ENCODE results near the gene TECPR1.

The TECPR1 gene, protein sequence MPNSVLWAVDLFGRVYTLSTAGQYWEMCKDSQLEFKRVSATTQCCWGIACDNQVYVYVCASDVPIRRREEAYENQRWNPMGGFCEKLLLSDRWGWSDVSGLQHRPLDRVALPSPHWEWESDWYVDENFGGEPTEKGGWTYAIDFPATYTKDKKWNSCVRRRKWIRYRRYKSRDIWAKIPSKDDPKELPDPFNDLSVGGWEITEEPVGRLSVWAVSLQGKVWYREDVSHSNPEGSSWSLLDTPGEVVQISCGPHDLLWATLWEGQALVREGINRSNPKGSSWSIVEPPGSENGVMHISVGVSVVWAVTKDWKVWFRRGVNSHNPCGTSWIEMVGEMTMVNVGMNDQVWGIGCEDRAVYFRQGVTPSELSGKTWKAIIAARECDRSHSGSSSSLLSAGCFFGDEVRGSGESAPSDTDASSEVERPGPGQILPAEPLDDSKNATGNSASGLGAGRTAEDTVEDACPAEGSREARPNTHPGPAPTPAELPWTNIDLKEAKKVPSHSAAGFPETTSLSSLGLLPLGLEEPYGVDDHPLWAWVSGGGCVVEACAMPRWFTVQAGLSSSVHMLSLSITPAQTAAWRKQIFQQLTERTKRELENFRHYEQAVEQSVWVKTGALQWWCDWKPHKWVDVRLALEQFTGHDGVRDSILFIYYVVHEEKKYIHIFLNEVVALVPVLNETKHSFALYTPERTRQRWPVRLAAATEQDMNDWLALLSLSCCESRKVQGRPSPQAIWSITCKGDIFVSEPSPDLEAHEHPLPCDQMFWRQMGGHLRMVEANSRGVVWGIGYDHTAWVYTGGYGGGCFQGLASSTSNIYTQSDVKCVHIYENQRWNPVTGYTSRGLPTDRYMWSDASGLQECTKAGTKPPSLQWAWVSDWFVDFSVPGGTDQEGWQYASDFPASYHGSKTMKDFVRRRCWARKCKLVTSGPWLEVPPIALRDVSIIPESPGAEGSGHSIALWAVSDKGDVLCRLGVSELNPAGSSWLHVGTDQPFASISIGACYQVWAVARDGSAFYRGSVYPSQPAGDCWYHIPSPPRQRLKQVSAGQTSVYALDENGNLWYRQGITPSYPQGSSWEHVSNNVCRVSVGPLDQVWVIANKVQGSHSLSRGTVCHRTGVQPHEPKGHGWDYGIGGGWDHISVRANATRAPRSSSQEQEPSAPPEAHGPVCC

GRCh38 chr7:98251601-98252424, at the start of gene TECPR1:
TSS of gene TECPR1 (minus strand) at chr7:98252232. CDS start at chr7:98246146, 6,086 bp downstream.
- DNase-seq (ENCODE audit: low read depth) = peak; percentile 96
- TF ChIP-seq, protein P1, sequence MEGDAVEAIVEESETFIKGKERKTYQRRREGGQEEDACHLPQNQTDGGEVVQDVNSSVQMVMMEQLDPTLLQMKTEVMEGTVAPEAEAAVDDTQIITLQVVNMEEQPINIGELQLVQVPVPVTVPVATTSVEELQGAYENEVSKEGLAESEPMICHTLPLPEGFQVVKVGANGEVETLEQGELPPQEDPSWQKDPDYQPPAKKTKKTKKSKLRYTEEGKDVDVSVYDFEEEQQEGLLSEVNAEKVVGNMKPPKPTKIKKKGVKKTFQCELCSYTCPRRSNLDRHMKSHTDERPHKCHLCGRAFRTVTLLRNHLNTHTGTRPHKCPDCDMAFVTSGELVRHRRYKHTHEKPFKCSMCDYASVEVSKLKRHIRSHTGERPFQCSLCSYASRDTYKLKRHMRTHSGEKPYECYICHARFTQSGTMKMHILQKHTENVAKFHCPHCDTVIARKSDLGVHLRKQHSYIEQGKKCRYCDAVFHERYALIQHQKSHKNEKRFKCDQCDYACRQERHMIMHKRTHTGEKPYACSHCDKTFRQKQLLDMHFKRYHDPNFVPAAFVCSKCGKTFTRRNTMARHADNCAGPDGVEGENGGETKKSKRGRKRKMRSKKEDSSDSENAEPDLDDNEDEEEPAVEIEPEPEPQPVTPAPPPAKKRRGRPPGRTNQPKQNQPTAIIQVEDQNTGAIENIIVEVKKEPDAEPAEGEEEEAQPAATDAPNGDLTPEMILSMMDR (IDR thresholded peaks at IDR 0.05; ENCODE audit: insufficient read depth, low read depth, low read length, missing control alignments) = no peak
- peak within 1 kb of the TSS; percentile 84 for H3K4me3 ChIP-seq (ENCODE audit: low read depth, low read length)

- TF ChIP-seq, protein P1 (IDR thresholded peaks at IDR 0.05; ENCODE audit: insufficient read depth, low read depth, low read length, missing control alignments) = no peak
- H3K4me3 ChIP-seq (ENCODE audit: low read depth, low read length) = no peak overlapping the region
- no peak for DNase-seq (ENCODE audit: low read depth)
These were observed 48.8 kb upstream of the TECPR1 start for GRCh38 chr7:98300595-98301372.

- no peak for DNase-seq (ENCODE audit: low read depth)
- TF ChIP-seq, protein P1 (IDR thresholded peaks at IDR 0.05; ENCODE audit: insufficient read depth, low read depth, low read length, missing control alignments) = no peak
- no peak overlapping the region for H3K4me3 ChIP-seq (ENCODE audit: low read depth, low read length)
These were observed 45.7 kb upstream of the TECPR1 start for GRCh38 chr7:98297626-98298286.

- TF ChIP-seq, protein P1 (IDR thresholded peaks at IDR 0.05; ENCODE audit: insufficient read depth, low read depth, low read length, missing control alignments) = no peak
- H3K4me3 ChIP-seq (ENCODE audit: low read depth, low read length) = no peak overlapping the region
- DNase-seq (ENCODE audit: low read depth) = no peak
These were observed 44.8 kb upstream of the TECPR1 start for GRCh38 chr7:98296833-98297232.

DNA sequence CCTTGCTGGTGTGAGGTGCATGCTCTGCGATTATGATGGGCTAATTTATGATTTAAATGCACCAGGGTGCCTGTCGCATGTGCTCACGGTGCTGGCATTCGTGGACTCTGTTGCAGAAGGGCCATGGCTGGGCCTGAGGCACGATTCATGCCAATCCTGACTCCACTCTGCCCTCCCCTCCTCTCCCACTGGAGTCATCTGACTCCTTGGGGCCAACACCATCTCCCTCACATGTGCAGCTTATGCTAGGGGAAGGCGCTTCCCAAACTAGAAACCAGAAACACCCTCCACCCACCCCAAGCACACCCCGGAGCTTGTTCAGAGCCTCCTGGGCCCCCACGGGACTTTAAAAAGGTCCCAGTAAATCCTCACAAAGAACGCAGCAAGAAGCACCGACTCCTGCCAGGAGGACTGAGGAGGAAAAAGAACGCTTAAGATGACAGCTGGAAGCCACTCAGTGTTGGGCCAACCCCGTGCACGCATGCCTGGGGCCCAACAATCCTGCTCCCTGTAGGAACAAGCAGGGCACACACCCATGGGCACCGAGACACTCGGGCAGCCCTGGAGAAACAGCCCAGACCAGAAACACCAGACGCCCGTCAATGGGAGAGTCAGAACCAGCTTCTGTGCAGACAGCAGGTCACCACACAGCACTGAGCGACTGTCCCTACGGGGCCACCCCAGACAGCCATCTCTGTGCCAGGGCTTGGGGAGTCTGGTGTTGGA, 43.6 kb upstream of the TECPR1 start:
- no peak for DNase-seq (ENCODE audit: low read depth)
- TF ChIP-seq, protein P1 (IDR thresholded peaks at IDR 0.05; ENCODE audit: insufficient read depth, low read depth, low read length, missing control alignments) = no peak
- H3K4me3 ChIP-seq (ENCODE audit: low read depth, low read length) = no peak overlapping the region

All from GM12865 (cell line).